ENCODE results near the gene CDKAL1. TPM values are rescaled to one million over a fixed set of nuclear protein-coding genes. Genes with fewer than 3 reads are reported as not detected.

Gene CDKAL1
- total RNA-seq, 4 donors from 2014 or later, result 24.7 to 32.8 (median 29.8) TPM

- Histone ChIP-seq H3K27ac (no peak overlapping the region), H3K4me1 (no peaks in the 10 kb centered on the region), H3K9me3 (no peaks in the 10 kb centered on the region), H3K27me3 (no peaks in the 10 kb centered on the region), H3K4me3 (replicated peaks in 1 of 3) (no peak overlapping the region), H3K36me3 (no peaks in the 10 kb centered on the region)
- intact Hi-C loops (cut with DNase I), result no loop called here
- 85 to 91% methylated on average over 7 of the region's 7 CpGs for WGBS, 2 donors
- no peak for TF ChIP-seq POLR2A (IDR thresholded peaks at IDR 0.05)
- no peak for TF ChIP-seq CTCF (IDR thresholded peaks at IDR 0.05)
- DNase-seq, result no peak
Measured at GRCh38 chr6:20866935-20867703, 332.9 kb downstream of the CDKAL1 start.

GRCh38 chr6:20868397-20869096, 334.3 kb downstream of the CDKAL1 start:
- H3K27me3 ChIP-seq, result no peaks in the 10 kb centered on the region
- intact Hi-C loops (cut with DNase I), result no loop called here
- WGBS, 2 donors, result 89% methylated on average over 9 of the region's 9 CpGs
- TF ChIP-seq CTCF (IDR thresholded peaks at IDR 0.05) (no peak), POLR2A (IDR thresholded peaks at IDR 0.05) (no peak)
- DNase-seq, result no peak
- no peaks in the 10 kb centered on the region for H3K36me3 ChIP-seq
- no peaks in the 10 kb centered on the region for H3K4me1 ChIP-seq
- no peaks in the 10 kb centered on the region for H3K9me3 ChIP-seq
- no peak overlapping the region for H3K4me3 ChIP-seq (replicated peaks in 1 of 3)
- no peak overlapping the region for H3K27ac ChIP-seq

GRCh38 chr6:20870021-20870420, 335.8 kb downstream of the CDKAL1 start:
- H3K27me3 ChIP-seq, result no peaks in the 10 kb centered on the region
- intact Hi-C loops (cut with DNase I), result loop anchor here (10.0 kb wide), 1 partner anchor 715 kb away; no protein-coding TSS in a partner anchor
- TF ChIP-seq POLR2A (IDR thresholded peaks at IDR 0.05) (no peak), CTCF (IDR thresholded peaks at IDR 0.05) (no peak)
- DNase-seq, result no peak
- H3K27ac ChIP-seq, result no peak overlapping the region
- no peaks in the 10 kb centered on the region for H3K9me3 ChIP-seq
- no peak overlapping the region for H3K4me3 ChIP-seq (replicated peaks in 1 of 3)
- no peaks in the 10 kb centered on the region for H3K4me1 ChIP-seq
- H3K36me3 ChIP-seq, result no peaks in the 10 kb centered on the region
- WGBS, 2 donors, result 94 to 95% methylated on average over 4 of the region's 4 CpGs

GRCh38 chr6:20870493-20870892, 336.2 kb downstream of the CDKAL1 start:
- DNase-seq, result no peak
- 87 to 88% methylated on average over 1 of the region's 1 CpG for WGBS, 2 donors
- no peak overlapping the region for H3K4me3 ChIP-seq (replicated peaks in 1 of 3)
- no peak overlapping the region for H3K27ac ChIP-seq
- H3K4me1 ChIP-seq, result no peaks in the 10 kb centered on the region
- H3K9me3 ChIP-seq, result no peaks in the 10 kb centered on the region
- TF ChIP-seq CTCF (IDR thresholded peaks at IDR 0.05) (no peak), POLR2A (IDR thresholded peaks at IDR 0.05) (no peak)
- no peaks in the 10 kb centered on the region for H3K27me3 ChIP-seq
- intact Hi-C loops (cut with DNase I), result loop anchor here (10.0 kb wide), 1 partner anchor 714 kb away; no protein-coding TSS in a partner anchor
- H3K36me3 ChIP-seq, result no peaks in the 10 kb centered on the region
